Measurements from ENCODE around the gene STXBP6.
A peak's percentile ranks its signal among the peaks of the same experiment; 100 is the strongest.

STXBP6 gene

DNA sequence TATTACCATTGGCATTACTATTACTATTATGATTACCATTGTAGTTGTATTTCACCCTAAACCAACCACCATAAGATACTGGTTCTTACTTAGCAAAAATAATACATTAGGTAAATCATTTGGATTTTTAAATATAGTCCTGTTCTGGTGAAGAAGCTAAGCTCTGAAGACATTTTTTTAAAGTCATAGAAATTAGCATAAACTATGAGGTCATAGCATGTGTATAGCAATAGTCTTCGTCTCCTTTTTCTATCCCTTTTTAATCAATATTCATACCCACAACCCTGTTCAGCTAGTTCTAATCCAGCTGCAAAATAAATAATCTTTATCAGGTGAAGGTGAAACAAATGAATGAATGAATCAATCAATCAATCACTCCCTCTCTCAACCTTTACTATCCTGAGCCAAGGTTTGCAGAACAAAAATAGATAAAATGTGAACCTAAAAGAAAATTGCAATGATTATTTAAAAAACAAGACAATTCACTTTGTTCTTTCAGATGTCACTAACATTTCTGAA is 134.5 kb downstream of the STXBP6 start:
- H3K4me3 ChIP-seq (ENCODE audit: low read depth, low read length): no peak overlapping the region
- DNase-seq (ENCODE audit: low read depth): no peak
- TF ChIP-seq CTCF (conservative IDR thresholded peaks at IDR 0.05; ENCODE audit: low read depth, low read length): no peak

DNA sequence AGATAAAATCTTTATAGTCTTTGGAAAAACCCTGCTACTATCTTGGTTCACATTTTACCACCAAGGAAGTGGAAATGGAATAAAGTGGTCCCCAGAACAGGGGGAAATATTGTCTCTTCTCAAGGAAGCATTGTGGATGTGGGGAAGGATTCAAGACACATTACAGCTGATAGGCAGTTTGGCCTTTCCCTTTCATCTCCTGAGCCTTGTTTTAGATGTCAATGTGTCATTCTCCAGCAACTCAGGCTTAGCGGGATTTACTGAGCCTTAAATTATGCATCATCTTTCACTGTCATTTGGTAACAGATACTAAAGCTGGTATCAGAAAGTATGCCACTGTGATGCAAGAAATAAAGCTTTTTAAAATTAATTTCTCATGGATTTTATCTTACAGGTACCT is 136.2 kb downstream of the STXBP6 start:
- no peak overlapping the region for H3K4me3 ChIP-seq (ENCODE audit: low read depth, low read length)
- no peak for DNase-seq (ENCODE audit: low read depth)
- no peak for TF ChIP-seq CTCF (conservative IDR thresholded peaks at IDR 0.05; ENCODE audit: low read depth, low read length)

GRCh38 chr14:24913021-24913420 is 136.9 kb downstream of the STXBP6 start:
- no peak overlapping the region for H3K4me3 ChIP-seq (ENCODE audit: low read depth, low read length)
- DNase-seq (ENCODE audit: low read depth): no peak
- TF ChIP-seq CTCF (conservative IDR thresholded peaks at IDR 0.05; ENCODE audit: low read depth, low read length): no peak

- peak overlapping the region; percentile 9 for H3K4me3 ChIP-seq (ENCODE audit: low read depth, low read length)
- no peak for TF ChIP-seq CTCF (conservative IDR thresholded peaks at IDR 0.05; ENCODE audit: low read depth, low read length)
- peak; percentile 93 for DNase-seq (ENCODE audit: low read depth)
These were observed 138.4 kb downstream of the STXBP6 start for GRCh38 chr14:24911324-24912109.

DNA sequence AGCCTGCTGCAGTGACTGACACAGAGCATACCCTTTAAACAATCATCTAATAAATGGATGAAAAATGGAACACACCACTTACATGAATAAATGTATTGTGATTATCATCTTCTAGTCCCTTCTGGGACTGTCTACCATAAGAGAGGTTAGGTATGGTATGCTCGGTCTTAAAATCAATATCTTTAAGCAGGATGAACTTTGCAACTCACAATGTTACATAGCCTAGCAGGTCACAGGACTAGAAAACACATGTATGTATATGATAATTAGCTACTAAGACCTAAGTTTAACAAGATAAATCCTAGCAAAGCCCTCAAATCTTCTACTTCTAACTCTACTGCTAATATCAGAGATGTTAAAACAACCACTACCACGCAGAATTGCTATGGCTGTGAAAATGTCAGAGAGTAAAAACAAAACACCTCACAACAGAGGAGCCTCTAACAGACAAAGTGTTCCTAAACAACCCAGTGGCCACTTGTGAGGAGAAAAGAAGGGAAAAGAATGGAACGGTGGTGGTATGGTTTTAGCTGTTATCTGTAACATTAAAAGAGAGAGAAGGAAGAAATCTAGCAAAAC is 139.4 kb downstream of the STXBP6 start:
- DNase-seq (ENCODE audit: low read depth): no peak
- TF ChIP-seq CTCF (conservative IDR thresholded peaks at IDR 0.05; ENCODE audit: low read depth, low read length): no peak
- H3K4me3 ChIP-seq (ENCODE audit: low read depth, low read length): no peak overlapping the region

DNA sequence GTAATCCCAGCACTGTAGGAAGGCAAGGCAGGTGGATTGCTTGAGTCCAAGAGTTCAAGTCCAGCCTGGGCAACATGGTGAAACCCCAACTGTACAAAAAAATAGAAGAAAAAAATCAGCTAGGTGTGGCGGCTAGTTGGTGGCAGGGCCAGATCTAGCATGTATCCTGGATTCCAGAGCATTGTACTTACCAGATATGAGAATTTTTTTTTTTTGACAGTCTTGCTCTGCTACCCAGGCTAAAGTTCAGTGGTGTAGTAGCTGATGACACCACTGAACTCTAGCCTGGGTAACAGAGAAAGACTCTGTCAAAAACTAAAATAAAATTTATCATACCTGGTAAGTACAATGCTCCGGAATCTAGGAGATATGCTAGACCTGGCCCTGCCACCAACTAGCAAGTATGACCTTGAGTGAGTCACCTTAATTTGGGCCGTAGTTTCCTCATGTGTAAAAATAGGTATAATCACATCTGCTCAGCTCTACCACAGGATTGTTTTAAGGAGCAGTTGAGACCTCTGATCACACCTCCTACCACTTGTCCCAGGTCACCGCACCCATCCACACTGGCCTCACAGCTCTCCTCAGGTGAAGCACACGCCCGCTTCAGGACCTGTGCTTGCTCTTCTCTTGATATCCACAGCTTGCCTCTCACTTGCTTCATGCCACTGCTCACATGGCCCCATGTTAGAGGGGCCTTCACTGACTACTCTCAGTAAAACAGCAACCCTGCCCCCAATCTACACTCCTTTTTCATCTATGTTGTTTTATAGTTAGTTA is 140.2 kb downstream of the STXBP6 start:
- H3K4me3 ChIP-seq (ENCODE audit: low read depth, low read length): no peak overlapping the region
- no peak for TF ChIP-seq CTCF (conservative IDR thresholded peaks at IDR 0.05; ENCODE audit: low read depth, low read length)
- no peak for DNase-seq (ENCODE audit: low read depth)
